T47D (cell line): Measurements from ENCODE around the gene ARID2.

Experiments
- DNase-seq, 2 experiments: peaks; one replicate each; pipeline versions ENCODE4 v3.0.0 to v3.0.0-alpha.2; 2011 to 2012; ENCODE audit warnings: low read depth in 1 of 2, low spot score in 1 of 2
- JUND ChIP-seq: IDR thresholded peaks from 2 replicates; pipeline ENCODE4 v1.6.1; 2012; ENCODE audit warnings: low read depth
- in situ Hi-C: cut with HindIII; loops from 2 replicates; pipeline ENCODE4 v1.10.0; 2016; ENCODE audit warnings: low sequenced_read_pairs, low pct_unique_long_range_greater_than_20kb

ARID2 gene

DNA sequence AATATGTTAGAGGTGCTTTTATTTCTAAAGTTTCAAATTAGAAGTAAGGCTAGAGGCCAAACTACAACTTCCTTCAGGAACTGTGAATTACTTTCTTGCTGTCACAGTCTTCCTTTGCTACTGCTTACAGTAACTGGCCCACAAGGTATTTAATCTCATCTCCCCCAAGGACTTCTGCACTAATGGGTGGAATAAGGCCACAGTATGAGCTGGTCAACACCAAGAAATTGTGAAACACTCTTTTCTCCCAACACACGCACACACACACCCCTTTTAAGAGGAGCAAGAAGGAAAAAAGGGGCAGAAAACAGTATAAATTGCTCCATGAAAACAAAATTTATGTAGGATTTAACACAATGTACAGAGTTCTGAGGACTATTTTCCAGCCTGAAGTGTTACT is 215.3 kb downstream of the ARID2 start:
- DNase-seq: no peak
- no peak for TF ChIP-seq JUND
- in situ Hi-C loops: no loop called here

- TF ChIP-seq JUND: no peak
- no peak for DNase-seq
- in situ Hi-C loops: no loop called here
Measured at GRCh38 chr12:45946435-45946834, 216.9 kb downstream of the ARID2 start.

DNA sequence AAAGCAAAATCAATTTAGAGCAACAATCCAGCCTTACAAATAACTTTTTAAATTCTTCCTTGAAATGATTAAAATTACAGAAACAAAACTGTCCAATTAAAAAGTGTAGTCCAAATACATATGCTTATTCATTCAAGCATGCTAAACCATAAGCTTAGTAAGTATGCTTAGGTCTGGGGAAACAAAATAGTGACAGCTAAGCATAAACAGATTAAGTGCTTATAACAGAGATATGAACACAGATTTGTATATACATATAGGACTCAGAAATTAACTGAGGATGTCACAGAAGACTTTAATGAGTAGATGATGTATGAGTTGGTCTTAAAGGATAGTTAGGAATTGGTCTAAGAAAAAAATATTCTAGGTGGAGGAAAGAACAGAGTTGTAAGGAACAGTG is 219.0 kb downstream of the ARID2 start:
- no peak for TF ChIP-seq JUND
- DNase-seq: no peak
- in situ Hi-C loops: no loop called here
